Epithelial cell of esophagus (primary cell): Measurements from ENCODE around the gene TOM1L2.

Experiments
- DNase-seq: peaks from one replicate; pipeline ENCODE4 v3.0.0; 2010; ENCODE audit warnings: low read depth
- H3K4me3 ChIP-seq: 2 replicates; pipeline ENCODE4 v1.5.1; 2011; ENCODE audit warnings: mild to moderate bottlenecking, low read length, control low read depth
- CTCF ChIP-seq: IDR thresholded peaks from 2 replicates; pipeline ENCODE4 v1.5.1; 2011; ENCODE audit warnings: low read depth, mild to moderate bottlenecking, low read length, control low read depth, inconsistent platforms; ENCODE audit not compliant: insufficient read depth; ENCODE audit errors: missing control alignments

Gene TOM1L2

DNA sequence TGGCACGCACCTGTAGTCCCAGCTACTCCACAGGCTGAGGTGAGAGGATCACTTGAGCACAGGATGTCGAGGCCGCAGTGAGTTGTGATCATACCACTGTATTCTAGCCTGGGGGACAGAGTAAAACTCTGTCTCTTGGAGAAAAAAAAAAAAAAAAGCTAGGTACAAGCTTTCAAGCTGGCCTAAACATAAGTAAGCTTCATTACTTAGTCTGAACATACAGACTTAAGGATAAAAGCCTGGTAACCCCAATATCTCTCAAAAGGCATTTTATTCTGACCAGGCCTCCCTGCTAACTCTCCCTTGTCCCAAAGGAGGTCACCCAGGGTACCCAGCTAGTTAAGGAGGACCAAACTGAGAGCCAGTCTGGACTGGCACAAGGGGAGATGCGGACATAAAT, 46.2 kb downstream of the TOM1L2 start:
- TF ChIP-seq CTCF = no peak
- DNase-seq = no peak
- no peak overlapping the region for H3K4me3 ChIP-seq

GRCh38 chr17:17924857-17925250, 47.3 kb downstream of the TOM1L2 start:
- no peak for TF ChIP-seq CTCF
- DNase-seq = no peak
- H3K4me3 ChIP-seq = no peak overlapping the region

DNA sequence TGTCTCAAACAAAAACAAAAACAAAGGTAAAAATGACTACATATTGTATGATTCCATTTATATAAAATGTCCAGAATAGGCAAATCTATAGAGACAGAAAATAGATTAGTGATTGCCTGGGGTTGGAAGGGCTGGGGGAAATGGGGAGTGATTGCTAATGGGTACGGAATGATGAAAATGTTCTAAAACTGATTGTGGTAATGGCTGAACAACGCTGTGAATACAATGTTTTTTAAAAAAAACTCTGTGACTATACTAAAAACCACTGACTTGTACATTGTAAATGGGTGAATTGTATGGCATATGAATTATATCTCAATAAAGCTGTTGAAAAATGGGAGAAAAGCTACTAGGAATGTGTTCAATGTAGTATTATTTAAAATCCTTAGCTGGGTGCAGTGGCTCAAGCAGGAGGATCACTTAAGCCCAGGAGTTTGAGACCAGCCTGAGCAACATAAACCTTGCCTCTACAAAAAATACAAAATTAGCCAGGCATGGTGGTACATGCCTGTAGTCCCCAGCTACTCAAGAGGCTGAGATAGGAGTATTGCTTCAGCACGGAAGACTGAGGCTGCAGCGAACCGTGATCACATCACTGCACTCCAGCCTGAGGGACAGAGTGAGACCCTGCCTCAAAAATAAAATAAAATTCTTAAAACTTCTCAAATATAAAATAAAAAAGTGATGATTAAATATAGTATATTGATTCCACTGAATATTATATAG, 47.9 kb downstream of the TOM1L2 start:
- no peak overlapping the region for H3K4me3 ChIP-seq
- no peak for DNase-seq
- TF ChIP-seq CTCF = no peak

GRCh38 chr17:17922070-17922614, 50.1 kb downstream of the TOM1L2 start:
- H3K4me3 ChIP-seq = no peak overlapping the region
- no peak for DNase-seq
- TF ChIP-seq CTCF = no peak

- TF ChIP-seq CTCF = no peak
- H3K4me3 ChIP-seq = no peak overlapping the region
- peak; percentile 78 for DNase-seq
These were observed 50.8 kb downstream of the TOM1L2 start for GRCh38 chr17:17921192-17922069.

DNA sequence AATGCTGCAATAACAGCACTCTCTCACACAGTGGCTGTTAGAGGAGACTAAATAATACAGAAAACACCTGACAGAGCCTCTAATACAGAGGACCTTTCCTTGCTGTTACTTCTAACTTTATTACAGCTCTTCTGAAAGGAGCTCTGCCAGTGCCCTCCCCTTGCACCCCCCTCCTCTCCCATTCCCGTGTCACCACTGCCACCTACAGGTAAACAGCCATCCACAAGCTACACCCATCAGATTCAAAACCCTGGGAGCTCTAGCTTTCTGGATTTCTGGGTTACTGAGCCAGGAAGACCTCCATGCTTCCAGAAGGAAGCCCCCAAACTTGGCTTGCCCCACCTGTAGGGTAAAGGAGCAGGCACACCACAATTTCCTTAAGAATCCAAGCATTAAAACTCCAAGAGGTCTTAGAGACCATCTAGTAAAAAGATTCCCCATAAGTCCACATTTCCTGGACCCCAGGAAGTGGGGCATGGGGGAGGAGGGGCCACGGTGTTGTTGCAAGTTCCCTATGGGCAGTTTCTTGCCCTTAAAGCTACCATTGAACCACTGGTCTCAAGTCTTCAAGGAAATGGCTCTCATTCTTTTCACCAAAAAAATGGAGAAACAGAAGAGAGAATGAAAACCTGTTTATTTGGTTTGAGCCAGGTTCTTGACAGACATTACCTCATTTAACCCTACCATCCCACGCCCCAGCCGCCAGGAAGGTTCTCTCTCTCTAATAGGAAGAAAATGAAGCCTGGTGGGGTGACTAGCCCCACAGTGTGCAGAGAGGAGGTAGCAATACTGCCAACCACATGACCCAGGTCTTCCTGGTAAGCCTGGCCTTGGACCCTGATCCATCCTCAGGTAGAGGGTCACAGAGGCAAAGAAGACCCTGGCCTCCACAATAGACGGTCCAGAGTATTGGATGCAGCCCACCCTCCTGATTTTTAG, 52.8 kb downstream of the TOM1L2 start:
- no peak overlapping the region for H3K4me3 ChIP-seq
- TF ChIP-seq CTCF = peak; percentile 89
- DNase-seq = peak; percentile 81
